K562 treated with DMSO at 1 percent for 24 hours (cell line): ENCODE results near the gene PTGIS. TPM values are rescaled to one million over a fixed set of nuclear protein-coding genes. Genes with fewer than 3 reads are reported as not detected.

Experiments
- total RNA-seq: library from RNA; unstranded; fragments of 300-600 nt; gene quantifications from 2 replicates; pipeline ENCODE4 v1.2.3, GENCODE V29; 2022; ENCODE audit warnings: low read depth; ENCODE audit not compliant: insufficient read depth

PTGIS gene
- not detected in 2 replicates for total RNA-seq

GRCh38 chr20:49567421-49568277 lies at the start of gene PTGIS:
TSS of gene PTGIS (minus strand) at chr20:49568137. CDS start at chr20:49568116, 21 bp downstream.

GRCh38 chr20:49482621-49483017 lies 85.3 kb downstream of the PTGIS start, which contains the start of gene KCNB1:
TSS of gene KCNB1 (minus strand) at chr20:49482668. CDS start at chr20:49482480, 188 bp downstream.

Other genes with a start within 250 kb of the PTGIS start
- gene KCNB1, start 85.5 kb downstream of the PTGIS start, total RNA-seq: 0.05 TPM in 1 of 2 replicates, not detected in the other
- 16.2 and 16.9 TPM in 2 replicates for gene B4GALT5, start 145.7 kb upstream of the PTGIS start, total RNA-seq
- gene SLC9A8, start 244.7 kb upstream of the PTGIS start, total RNA-seq: 5.9 and 6.9 TPM in 2 replicates